ENCODE results near the gene NXF1. TPM values are rescaled to one million over a fixed set of nuclear protein-coding genes. Genes with fewer than 3 reads are reported as not detected.
"Not testable (repeated sequence)": the region's sequence is repeated elsewhere in the genome, so short reads cannot be mapped to it uniquely, and the experiment has no call there.

The NXF1 gene
- total RNA-seq, 1 donor from 2014 or later = 38.1 TPM

GRCh38 chr11:62832336-62833234 lies 27.3 kb upstream of the NXF1 start, which contains the start of gene TEX54:
Gene TEX54, minus strand, starts transcription at chr11:62832841.
- no peak for DNase-seq

- DNase-seq = peak; percentile 99
Observed at GRCh38 chr11:62831520-62832335, 26.5 kb upstream of the NXF1 start, which contains the start of gene STX5. Gene STX5, minus strand, starts transcription at chr11:62832051. Its CDS starts 808 bp downstream, at chr11:62831243.

GRCh38 chr11:62830904-62831519 lies 25.8 kb upstream of the NXF1 start:
- peak; percentile 73 for DNase-seq

GRCh38 chr11:62828130-62828529 lies 22.9 kb upstream of the NXF1 start:
- not testable (repeated sequence) for DNase-seq

DNA sequence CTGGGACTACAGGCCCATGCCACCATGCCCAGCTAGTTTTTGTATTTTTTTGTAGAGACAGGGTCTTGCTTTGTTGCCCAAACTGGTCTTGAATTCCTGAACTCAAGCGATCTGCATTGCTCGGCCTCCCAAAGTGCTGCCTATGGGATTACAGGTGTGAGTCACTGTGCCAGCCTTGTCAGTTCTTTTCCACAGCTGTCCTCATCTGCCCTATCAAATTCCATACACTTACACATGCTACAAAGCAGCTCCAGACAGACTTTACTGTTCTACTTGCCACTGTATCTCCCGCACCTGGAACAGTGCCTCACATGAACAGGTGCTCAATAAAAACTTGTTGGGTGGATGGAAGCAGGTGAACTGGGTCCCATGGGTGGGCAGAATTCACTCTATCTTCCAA lies 18.4 kb upstream of the NXF1 start:
- DNase-seq = no peak

DNA sequence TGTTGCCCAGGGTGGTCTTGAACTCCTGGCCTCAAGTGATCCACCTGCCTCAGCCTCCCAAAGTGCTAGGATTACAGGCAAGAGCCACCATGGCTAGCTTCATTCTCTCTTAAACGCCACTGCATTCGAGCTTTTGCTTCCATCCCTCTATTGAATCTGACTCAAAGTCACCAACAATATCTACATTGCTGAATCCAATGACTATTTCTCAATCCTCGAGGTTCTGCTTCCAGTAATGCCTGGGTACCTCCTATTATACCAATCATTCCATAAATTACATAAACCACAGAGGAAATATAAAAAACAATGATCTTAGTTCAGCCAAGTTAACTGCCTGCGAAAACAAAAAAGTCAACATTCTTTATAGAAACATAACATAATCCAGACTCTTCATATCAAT lies 11.9 kb upstream of the NXF1 start:
- DNase-seq = no peak

DNA sequence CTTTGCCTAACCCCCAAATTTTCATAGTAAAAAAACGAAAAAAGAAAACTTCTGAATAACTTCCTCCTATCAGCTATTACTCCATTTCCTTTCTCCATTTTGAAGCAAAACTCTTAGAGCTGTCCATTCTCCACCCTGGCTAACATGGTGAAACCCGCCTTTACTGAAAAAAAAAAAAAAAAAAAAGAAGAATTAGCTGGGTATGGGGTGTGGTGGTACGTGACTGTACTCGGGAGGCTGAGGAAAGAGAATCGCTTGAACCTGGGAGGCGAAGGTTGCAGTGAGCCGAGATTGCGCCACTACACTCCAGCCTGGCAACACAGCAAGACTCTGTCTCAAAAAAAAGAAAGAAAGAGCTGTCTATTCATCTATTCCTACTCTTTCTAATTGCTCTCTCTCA lies 11.3 kb upstream of the NXF1 start:
- DNase-seq = no peak

DNA sequence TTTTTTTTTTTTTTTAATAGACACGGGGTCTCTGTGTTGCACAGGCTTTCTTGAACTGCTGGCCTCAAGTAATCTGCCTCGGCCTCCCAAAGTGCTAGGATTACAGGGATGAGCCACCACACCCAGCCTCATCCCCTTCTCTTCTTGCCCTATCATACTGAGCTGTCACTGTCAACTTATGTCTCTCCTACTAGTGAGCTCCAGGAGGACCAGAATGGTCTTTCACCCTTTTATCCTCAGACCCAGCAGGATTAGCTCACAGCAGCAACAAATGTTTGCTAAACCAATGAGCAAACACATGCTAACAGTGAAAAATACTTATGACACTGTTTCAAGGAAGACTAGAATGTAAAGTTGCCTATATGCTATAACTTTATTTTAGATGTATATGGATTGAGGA lies 6.4 kb upstream of the NXF1 start:
- no peak for DNase-seq

DNA sequence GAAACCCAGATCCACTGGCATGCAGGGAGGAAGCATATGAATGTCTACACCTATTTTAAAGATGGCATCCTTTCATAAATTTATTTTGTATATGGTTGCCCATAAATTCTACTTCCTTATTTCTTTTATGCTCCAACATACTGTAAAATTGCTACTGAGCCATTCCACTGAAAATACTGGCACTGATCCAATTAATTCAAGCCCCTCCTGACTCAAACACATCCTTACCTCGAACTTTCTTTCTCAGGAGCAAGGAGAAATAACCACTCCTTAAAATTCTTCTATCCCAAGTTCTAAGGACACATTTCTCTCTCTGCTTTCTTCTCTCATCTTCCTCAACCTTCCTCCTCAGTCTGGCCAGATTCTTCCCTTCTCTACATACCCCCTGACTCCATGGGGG lies 5.5 kb upstream of the NXF1 start:
- no peak for DNase-seq

- DNase-seq = no peak
Observed at GRCh38 chr11:62806611-62807121, 1.4 kb upstream of the NXF1 start.

GRCh38 chr11:62805961-62806441 lies 761 bp upstream of the NXF1 start:
- peak; percentile 29 for DNase-seq

DNA sequence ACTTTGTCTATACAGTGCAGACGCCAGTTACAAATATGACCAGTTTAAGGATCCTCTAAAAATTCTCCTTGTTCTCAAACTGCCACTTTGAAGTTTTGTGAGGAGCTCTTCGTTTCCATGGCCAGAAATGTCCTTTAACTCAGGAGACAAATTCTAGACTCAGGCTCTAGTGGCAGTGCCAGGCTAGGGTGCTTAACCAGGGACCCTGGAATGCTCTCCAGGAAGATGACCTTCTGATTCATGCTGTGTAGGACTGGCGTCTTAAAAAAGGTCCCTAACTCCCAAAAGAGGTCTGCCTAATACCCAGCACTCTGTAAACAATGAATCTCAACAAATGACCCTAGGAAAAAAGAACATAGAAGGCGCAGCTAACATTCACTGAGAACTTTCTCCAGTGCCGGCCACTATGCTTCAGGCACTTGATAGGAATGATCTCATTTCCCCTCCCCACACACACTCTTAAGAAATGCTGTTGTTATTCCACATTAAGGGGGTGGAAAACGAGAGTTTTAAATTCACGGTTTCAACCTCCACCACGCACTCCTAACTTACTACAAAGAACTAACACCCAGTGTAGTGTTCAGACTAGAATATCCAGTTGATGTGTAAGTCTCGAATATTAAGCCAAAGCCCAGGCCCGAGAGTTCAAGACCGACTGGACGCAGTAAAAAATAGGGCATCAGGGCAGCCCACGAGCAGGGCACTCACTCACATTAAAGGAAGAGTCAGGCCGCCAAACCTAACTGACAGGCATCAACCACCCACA lies 747 bp downstream of the NXF1 start:
- peak; percentile 74 for DNase-seq

GRCh38 chr11:62801071-62801470 lies 4.2 kb downstream of the NXF1 start:
- DNase-seq = no peak

GRCh38 chr11:62799486-62799885 lies 5.8 kb downstream of the NXF1 start:
- no peak for DNase-seq

- DNase-seq = no peak
Observed at GRCh38 chr11:62796281-62796680, 9.0 kb downstream of the NXF1 start.

- no peak for DNase-seq
Observed at GRCh38 chr11:62794201-62794775, 11.0 kb downstream of the NXF1 start.

DNA sequence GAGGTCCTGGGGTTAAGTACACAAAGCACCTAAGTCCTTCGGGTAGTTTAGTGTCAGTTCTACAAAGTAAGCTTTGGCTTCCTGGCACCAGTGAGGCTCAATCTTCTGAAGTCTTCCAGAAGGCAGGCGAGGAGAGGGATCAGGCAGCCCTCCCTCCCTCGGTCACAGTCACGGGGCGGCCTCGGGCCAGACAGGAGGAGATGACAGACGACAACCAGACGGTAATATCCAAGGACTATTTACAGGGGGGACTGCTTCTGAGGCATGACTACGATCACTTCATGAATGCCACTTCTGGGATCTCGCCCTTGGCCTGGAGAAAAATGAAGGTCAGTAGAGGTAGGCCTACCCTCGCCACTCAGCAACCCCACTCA lies 13.1 kb downstream of the NXF1 start:
- no peak for DNase-seq

- DNase-seq = peak; percentile 83
Observed at GRCh38 chr11:62791501-62792201, 13.6 kb downstream of the NXF1 start, which contains the start of gene TMEM223. Gene TMEM223, minus strand, starts transcription at chr11:62792006. Its CDS starts 12 bp downstream, at chr11:62791994.

- DNase-seq = no peak
Observed at GRCh38 chr11:62789576-62789975, 15.7 kb downstream of the NXF1 start.

DNA sequence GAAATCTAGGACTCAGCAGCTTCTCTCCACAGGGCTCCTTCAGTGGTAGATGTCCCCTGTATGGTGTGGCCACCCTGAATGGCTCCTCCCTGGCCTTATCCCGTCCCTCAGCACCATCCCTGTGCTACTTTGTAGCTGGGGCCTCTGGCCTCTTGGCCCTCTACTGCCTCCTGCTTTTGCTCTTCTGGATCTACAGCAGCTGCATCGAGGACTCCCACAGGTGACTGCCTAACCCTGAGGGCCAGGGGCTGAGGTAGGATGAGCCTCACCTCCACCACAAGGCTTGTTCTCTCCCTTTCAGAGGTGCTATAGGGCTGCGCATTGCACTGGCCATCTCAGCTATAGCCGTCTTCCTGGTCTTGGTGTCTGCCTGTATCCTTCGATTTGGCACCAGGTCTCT lies 16.2 kb downstream of the NXF1 start:
- no peak for DNase-seq
